Measurements from ENCODE around the gene FAXDC2.

Gene FAXDC2

DNA sequence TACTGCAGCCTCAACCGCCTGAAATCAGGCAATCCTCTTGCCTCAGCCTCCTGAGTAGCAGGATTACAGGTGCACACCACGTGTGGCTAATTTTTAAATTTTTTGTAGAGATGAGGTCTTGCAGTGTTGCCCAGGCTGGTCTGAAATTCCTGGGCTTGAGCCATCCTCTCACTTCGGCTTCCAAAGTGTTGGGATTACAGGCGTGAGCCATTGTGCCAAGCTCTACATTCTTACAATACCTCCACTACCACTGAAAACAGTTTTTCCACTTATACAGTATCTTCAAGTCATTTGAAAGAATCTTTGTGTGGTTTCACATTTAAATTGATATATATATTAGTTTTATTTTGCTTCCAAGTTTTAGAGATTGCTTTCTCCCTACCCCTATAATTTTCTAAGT is 52.6 kb downstream of the FAXDC2 start:
- DNase-seq (ENCODE audit: low read depth), result no peak

GRCh38 chr5:154795235-154795596 is 55.2 kb downstream of the FAXDC2 start:
- DNase-seq (ENCODE audit: low read depth), result no peak

- no peak for DNase-seq (ENCODE audit: low read depth)
These were observed 55.7 kb downstream of the FAXDC2 start for GRCh38 chr5:154794525-154795234.

DNA sequence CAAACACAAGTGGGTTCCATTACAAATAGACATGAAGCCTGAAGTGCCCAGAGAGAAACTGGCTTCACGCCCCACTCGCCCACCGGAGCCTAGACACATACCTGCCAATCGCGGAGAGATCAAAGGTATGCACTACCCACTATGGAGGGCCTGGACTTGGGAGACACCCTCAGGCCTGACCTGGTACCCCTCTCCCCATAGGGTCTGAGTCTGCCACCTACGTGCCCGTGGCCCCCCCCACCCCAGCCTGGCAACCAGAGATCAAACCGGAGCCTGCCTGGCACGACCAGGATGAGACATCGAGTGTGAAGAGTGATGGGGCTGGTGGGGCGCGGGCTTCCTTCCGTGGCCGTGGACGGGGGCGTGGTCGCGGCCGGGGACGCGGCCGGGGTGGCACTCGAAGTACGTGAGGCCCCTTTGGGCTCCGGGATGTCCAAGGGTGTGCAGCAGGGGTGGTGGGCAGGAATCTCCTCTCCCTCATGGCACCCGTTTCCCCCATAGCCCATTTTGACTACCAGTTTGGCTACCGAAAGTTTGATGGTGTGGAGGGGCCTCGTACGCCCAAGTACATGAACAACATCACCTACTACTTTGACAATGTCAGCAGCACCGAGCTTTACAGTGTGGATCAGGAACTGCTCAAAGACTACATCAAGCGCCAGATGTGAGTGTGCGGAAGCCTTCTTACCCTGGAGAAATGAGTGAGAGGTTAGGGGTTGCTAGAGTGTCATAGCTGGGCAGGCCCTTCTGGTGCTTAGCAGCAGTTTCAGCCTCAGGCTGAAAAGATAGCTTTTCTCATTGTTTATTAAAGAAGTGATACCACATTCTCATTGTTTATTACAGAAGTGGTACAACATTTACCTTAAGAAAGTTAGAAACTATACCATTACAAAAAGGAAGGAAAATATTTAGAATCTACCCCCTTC is 56.5 kb downstream of the FAXDC2 start:
- no peak for DNase-seq (ENCODE audit: low read depth)

DNA sequence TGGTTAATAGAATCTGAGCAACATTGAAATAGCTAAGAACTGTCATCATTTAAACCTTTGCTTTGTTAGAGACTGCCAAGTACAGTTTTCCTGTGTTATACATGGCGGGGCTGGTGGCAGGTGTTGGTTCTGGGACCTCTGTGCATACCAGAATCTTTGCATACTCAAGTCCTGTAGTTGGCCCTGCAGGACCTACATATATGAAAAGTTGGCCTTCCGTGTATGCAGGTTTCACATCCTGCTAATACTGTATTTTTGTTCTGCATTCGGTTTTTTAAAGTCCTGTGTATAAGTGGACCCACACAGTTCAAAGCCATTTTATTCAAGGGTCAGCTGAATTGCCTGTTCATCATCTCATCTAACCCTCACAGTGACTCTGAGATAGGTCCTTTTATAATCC is 58.9 kb downstream of the FAXDC2 start:
- DNase-seq (ENCODE audit: low read depth), result no peak

DNA sequence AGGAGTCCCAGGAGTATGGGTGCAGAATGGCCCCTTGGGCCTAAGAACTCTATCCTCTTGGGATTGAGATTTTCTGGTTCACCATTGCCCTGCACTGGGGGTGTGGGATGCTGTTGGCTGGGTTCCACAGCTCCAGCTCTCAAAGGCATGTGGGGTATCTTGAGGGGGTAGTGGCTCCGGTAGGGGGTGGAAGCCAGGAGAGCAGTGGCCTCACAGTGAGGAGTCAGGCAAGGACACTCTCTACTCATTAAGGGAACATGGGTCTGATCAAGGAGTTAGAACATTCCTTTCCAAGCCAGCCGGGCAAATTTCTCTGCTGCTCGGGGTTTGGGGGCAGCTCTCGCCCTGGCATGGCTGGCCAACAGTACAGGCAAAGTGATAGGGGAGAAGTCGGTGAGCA is 62.2 kb downstream of the FAXDC2 start:
- DNase-seq (ENCODE audit: low read depth), result no peak

GRCh38 chr5:154786414-154786813 is 64.0 kb downstream of the FAXDC2 start:
- no peak for DNase-seq (ENCODE audit: low read depth)

DNA sequence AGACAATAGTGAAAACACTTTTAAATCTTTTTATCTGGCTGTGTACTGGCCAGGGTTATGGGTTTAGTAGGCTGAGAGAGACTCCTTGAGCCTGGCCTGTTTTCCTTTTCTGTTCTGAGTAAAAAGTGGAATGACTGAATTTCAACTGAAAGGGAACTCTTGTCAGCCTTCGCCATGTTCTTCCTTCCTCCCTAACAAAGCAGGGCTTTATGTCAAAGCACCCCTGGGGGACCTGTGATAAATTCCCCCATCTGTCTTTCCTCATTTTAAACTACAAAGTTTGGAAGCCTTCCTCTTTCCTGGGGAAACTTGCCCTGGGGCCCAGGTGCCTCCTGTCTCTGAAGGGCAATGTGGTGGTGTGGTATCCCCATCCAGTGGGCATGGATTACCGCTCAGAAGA is 65.5 kb downstream of the FAXDC2 start:
- no peak for DNase-seq (ENCODE audit: low read depth)

- DNase-seq (ENCODE audit: low read depth), result no peak
These were observed 66.5 kb downstream of the FAXDC2 start for GRCh38 chr5:154783774-154784460.

- no peak for DNase-seq (ENCODE audit: low read depth)
These were observed 67.4 kb downstream of the FAXDC2 start for GRCh38 chr5:154782812-154783592.

DNA sequence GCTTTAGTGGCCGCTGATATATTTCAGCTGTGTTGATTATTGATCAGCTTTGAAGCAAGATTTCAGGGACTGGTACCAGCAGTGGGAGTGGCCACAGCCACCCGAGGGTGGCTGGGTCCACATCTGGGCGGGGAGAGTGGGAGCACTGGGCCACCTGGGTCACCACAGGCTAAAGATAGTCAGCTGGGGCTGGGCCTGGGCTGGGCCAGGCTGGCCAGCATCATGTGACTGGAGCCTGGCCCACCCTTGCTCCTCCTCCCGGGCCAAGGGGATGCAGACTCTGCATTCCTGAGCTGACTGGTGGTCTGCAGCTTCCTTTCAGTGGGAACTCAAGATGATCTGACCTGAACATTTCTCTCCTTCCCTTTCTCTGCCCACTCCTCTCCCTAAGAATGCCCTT is 68.1 kb downstream of the FAXDC2 start:
- DNase-seq (ENCODE audit: low read depth), result no peak

GRCh38 chr5:154780128-154780527 is 70.3 kb downstream of the FAXDC2 start:
- no peak for DNase-seq (ENCODE audit: low read depth)

- DNase-seq (ENCODE audit: low read depth), result no peak
These were observed 71.3 kb downstream of the FAXDC2 start for GRCh38 chr5:154779105-154779504.

DNA sequence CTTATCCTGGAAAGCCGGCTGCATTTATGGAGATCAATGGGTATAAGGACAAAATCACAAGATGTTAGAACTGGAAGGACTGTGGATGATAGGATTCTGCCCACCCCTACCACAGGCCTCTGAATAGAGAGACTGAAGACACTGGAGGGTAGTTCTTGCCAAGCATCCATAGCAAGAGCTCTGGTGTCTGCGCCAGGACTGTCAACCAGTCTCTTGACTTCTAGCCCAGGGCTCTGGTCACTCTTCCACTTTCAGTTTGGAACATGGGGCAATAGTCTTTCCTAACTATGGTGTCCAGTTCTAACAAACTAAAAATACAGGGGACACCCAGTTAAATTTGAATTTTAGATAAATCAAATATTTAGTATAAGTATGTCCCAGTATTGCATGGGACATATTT is 71.9 kb downstream of the FAXDC2 start:
- no peak for DNase-seq (ENCODE audit: low read depth)

- no peak for DNase-seq (ENCODE audit: low read depth)
These were observed 74.2 kb downstream of the FAXDC2 start for GRCh38 chr5:154776167-154776566.

- no peak for DNase-seq (ENCODE audit: low read depth)
These were observed 77.1 kb downstream of the FAXDC2 start for GRCh38 chr5:154773326-154773725.

- DNase-seq (ENCODE audit: low read depth), result no peak
These were observed 79.0 kb downstream of the FAXDC2 start for GRCh38 chr5:154771383-154771901.

GRCh38 chr5:154770111-154770510 is 80.3 kb downstream of the FAXDC2 start:
- no peak for DNase-seq (ENCODE audit: low read depth)

Data from stimulated activated CD8-positive, alpha-beta memory T cell treated with anti-CD3 and anti-CD28 coated beads, Interleukin-15, amount 100 ng/mL, for 1 hour (primary cell).